Measurements from ENCODE around the gene DDX10. TPM values are rescaled to one million over a fixed set of nuclear protein-coding genes. Genes with fewer than 3 reads are reported as not detected.

DDX10 gene
- total and polyA plus RNA-seq, 7 donors = 12.0 to 41.0 (median 18.2) TPM

DNA sequence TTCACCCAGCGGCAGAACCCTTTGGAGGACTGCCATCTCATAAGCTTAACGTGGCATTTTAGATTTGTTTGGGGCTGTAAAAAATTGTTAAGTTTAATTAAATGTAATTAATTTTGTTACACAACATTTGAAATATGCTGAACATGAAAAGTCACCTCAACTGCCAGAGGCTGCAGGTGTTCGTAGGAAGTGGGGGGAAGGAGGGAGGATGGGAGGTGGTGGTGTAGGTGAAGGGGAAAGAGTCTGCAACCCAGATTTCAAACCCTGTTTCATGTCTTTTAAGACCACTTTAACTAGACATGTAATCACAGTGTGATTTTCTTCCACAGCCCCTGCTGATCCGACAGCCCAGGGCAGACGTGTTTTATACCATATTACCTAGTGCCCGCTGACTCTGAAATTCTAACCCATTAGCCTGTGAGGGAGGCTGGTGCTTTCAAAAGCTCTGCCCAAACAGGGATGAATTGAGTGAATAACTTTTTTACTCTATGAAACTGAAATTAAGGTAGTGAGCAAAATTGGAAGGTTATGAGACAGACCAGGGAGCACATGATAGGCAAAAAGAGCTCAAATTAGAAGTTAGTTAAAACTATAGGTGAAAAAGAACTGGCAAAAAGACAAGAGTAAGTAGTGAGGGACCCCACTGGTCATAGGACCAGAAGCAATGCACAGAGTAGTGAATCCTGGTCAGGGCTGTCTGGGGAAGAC, 279.8 kb downstream of the DDX10 start:
- 90 to 93% methylated on average over 6 of the region's 6 CpGs for WGBS, 2 donors
- intact Hi-C loops (cut with DNase I) = no loop called here
- no peak for TF ChIP-seq EP300 (IDR thresholded peaks at IDR 0.05)
- TF ChIP-seq POLR2A (IDR thresholded peaks at IDR 0.05) = no peak
- TF ChIP-seq, protein P1, sequence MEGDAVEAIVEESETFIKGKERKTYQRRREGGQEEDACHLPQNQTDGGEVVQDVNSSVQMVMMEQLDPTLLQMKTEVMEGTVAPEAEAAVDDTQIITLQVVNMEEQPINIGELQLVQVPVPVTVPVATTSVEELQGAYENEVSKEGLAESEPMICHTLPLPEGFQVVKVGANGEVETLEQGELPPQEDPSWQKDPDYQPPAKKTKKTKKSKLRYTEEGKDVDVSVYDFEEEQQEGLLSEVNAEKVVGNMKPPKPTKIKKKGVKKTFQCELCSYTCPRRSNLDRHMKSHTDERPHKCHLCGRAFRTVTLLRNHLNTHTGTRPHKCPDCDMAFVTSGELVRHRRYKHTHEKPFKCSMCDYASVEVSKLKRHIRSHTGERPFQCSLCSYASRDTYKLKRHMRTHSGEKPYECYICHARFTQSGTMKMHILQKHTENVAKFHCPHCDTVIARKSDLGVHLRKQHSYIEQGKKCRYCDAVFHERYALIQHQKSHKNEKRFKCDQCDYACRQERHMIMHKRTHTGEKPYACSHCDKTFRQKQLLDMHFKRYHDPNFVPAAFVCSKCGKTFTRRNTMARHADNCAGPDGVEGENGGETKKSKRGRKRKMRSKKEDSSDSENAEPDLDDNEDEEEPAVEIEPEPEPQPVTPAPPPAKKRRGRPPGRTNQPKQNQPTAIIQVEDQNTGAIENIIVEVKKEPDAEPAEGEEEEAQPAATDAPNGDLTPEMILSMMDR (IDR thresholded peaks at IDR 0.05) = no peak
- no peak for TF ChIP-seq POLR2AphosphoS5 (IDR thresholded peaks at IDR 0.05)

DNA sequence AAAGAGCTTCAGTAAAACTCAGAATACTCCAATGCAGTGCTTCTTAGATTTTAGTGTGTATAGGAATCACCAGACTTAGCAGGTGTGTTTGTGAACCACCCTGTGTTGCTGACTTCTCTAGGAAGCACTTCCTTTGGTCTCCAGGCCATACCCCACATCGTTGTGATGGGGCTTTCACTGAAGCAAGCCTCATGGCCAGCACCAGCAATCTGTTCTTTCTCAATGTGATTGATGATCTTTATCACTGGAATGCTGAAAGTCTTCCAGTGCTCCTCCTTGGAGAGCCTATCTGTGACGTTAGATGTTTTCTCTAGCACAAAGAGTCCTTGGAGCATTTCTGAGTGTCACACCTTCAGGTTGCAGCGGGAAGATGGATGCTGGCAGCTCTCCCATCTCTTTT, 280.5 kb downstream of the DDX10 start:
- peaks cover 0 to 5% (median 0%) of the 10 kb centered on the region in 4 donors for H3K9me3 ChIP-seq
- no peak overlapping the region for H3K4me3 ChIP-seq
- TF ChIP-seq, protein P1 (IDR thresholded peaks at IDR 0.05) = no peak
- no peak for TF ChIP-seq POLR2AphosphoS5 (IDR thresholded peaks at IDR 0.05)
- TF ChIP-seq EP300 (IDR thresholded peaks at IDR 0.05) = no peak
- TF ChIP-seq POLR2A (IDR thresholded peaks at IDR 0.05) = no peak
- DNase-seq = no peak
- intact Hi-C loops (cut with DNase I) = no loop called here
- H3K4me1 ChIP-seq = no peaks in the 10 kb centered on the region
- H3K27me3 ChIP-seq = no peaks in the 10 kb centered on the region
- 81 to 85% methylated on average over 3 of the region's 3 CpGs for WGBS, 2 donors
- no peak overlapping the region for H3K27ac ChIP-seq
- H3K36me3 ChIP-seq = peaks cover 0 to 10% (median under 1%) of the 10 kb centered on the region in 4 donors

More for the DNA sequence above, 279.8 kb downstream of the DDX10 start:
- H3K4me1 ChIP-seq = no peaks in the 10 kb centered on the region
- no peak overlapping the region for H3K27ac ChIP-seq
- DNase-seq = no peak
- peaks cover 0 to 5% (median 0%) of the 10 kb centered on the region in 4 donors for H3K9me3 ChIP-seq
- no peaks in the 10 kb centered on the region for H3K27me3 ChIP-seq
- no peak overlapping the region for H3K4me3 ChIP-seq
- peaks cover 0 to 17% (median 2%) of the 10 kb centered on the region in 4 donors for H3K36me3 ChIP-seq

DNA sequence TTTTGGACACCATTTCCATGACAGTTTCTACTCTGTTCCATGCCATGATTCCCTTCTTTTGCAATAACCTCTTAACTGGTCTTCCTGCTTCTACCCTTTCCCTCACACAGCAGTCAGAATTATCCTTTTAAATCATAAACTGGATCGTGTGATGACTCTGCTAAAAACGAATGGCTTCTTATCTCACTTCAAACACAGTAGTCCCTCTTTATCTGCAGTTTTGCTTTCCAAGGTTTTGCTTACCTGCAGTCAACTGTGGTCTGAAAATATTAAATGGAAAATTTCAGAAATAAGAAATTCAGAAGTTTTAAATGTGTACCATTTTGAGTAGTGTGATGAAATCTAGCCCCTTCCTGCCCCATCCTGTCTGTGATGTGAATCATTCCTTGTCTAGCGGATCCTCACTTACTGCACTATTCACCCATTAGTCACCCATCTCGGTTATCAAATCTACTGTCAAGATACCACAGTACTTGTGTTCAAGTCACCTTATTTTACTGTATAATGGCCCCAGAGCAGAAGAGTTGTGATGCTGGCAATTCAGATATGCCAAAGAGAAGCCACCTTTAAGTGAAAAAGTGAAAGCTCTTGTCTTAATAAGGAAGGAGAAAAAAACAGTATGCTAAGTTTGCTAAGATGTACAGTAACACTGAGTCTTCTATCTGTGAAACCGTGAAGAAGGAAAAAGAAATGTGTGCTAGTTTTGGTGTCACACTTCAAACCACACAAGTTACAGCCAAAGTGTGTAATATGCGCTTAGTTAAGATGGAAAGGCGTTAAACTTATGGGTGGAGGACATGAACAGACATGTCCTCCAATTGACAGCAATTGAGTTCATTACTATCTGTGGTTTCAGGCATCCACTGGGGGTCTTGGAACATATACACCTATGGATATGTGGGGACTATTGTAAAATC, 283.0 kb downstream of the DDX10 start:
- TF ChIP-seq EP300 (IDR thresholded peaks at IDR 0.05) (no peak), POLR2AphosphoS5 (IDR thresholded peaks at IDR 0.05) (no peak), POLR2A (IDR thresholded peaks at IDR 0.05) (no peak)
- TF ChIP-seq, protein P1 (IDR thresholded peaks at IDR 0.05) = no peak
- Histone ChIP-seq H3K27ac (no peak overlapping the region), H3K4me3 (no peak overlapping the region), H3K27me3 (no peaks in the 10 kb centered on the region), H3K36me3 (no peaks in the 10 kb centered on the region), H3K9me3 (peaks cover 0 to 5% (median 0%) of the 10 kb centered on the region in 4 donors), H3K4me1 (no peaks in the 10 kb centered on the region)
- 86 to 94% methylated on average over 7 of the region's 7 CpGs for WGBS, 2 donors
- intact Hi-C loops (cut with DNase I) = no loop called here
- no peak for DNase-seq

DNA sequence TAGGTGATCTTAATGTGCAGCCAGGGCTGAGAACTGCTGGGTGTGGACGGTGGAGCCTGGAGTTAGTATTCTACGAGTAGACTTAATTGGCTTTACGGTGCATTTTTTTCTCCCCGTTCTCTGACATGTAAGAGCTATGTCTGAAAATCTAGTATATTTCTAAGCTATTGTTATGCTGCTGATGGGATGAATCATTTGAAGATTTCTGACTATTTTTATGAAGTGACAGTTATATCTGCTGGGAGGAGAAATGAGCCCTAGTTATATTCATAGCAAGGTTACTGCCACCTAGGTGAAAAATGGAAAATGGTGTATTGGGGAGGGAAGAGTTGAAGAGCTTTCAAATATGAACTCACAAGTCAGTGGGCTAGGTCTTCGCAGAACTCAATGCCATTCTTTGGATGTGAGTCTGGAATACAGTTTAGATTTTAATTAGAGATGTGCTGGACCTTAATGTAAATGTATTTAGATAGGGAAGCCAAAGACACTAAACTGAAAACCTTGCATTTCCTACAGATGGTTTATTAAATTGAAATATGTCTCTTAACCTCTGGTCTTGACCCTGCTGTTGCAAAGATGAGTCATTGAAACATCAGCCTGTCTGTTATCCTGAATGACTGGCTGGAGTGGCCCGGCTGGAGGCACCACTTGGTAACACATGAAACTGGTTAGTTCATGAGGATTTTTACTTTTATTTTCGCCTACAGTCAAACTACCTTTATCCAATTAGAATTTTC, 293.7 kb downstream of the DDX10 start:
- Histone ChIP-seq H3K27ac (no peak overlapping the region), H3K27me3 (peaks cover 0 to 8% (median 0%) of the 10 kb centered on the region in 3 donors), H3K4me3 (no peak overlapping the region), H3K9me3 (no peaks in the 10 kb centered on the region), H3K4me1 (no peaks in the 10 kb centered on the region), H3K36me3 (no peaks in the 10 kb centered on the region)
- 81 to 87% methylated on average over 7 of the region's 7 CpGs for WGBS, 2 donors
- intact Hi-C loops (cut with DNase I) = no loop called here
- no peak for DNase-seq
- TF ChIP-seq POLR2AphosphoS5 (IDR thresholded peaks at IDR 0.05) (no peak), EP300 (IDR thresholded peaks at IDR 0.05) (no peak), POLR2A (IDR thresholded peaks at IDR 0.05) (no peak)
- TF ChIP-seq, protein P1 (IDR thresholded peaks at IDR 0.05) = no peak
